Activated CD4-positive, alpha-beta T cell treated with anti-CD3 and anti-CD28 coated beads, Interleukin-2, amount 10 ng/mL, durations not matched to agents 7 days and 5 days (primary cell): Measurements from ENCODE around the gene PPP1R14C. TPM values are rescaled to one million over a fixed set of nuclear protein-coding genes. Genes with fewer than 3 reads are reported as not detected.
A peak's percentile ranks its signal among the peaks of the same experiment; 100 is the strongest.

Source experiments
- CTCF ChIA-PET: fragments of 350-600 bp; sonication (Branson Sonifier 250); formaldehyde crosslinking; loops from one replicate; lab custom pipeline; 2021; ENCODE audit warnings: antibody characterized with exemption; lab: Charles Lee
- POLR2A ChIA-PET: fragments of 350-600 bp; sonication (Branson Sonifier 250); formaldehyde crosslinking; loops from one replicate; lab custom pipeline; 2021; ENCODE audit warnings: antibody characterized with exemption; lab: Charles Lee
- DNase-seq: peaks from one replicate; pipeline ENCODE4 v3.0.0-alpha.2; 2020
- H3K27ac Mint-ChIP-seq: one replicate; pipeline ENCODE4 v1.8.0; 2021; ENCODE audit warnings: mild to moderate bottlenecking, moderate library complexity, mixed read lengths
- H3K27me3 Mint-ChIP-seq: one replicate; pipeline ENCODE4 v1.8.0; 2021; ENCODE audit warnings: mixed read lengths
- H3K36me3 Mint-ChIP-seq: one replicate; pipeline ENCODE4 v1.8.0; 2021; ENCODE audit warnings: low read depth, mixed read lengths
- H3K4me1 Mint-ChIP-seq: one replicate; pipeline ENCODE4 v1.8.0; 2021; ENCODE audit warnings: mixed read lengths
- H3K4me3 Mint-ChIP-seq: one replicate; pipeline ENCODE4 v1.8.0; 2021; ENCODE audit warnings: mild to moderate bottlenecking, moderate library complexity, mixed read lengths
- H3K9me3 Mint-ChIP-seq: one replicate; pipeline ENCODE4 v1.8.0; 2021; ENCODE audit warnings: mixed read lengths
- total RNA-seq, 2 experiments: library from RNA; stranded (reverse); gene quantifications; one replicate each; pipeline ENCODE4 v1.2.3, GENCODE V29; 2021

PPP1R14C gene
- total RNA-seq, 2 experiments from 2014 or later = not detected

GRCh38 chr6:150256618-150257272 lies 113.9 kb downstream of the PPP1R14C start:
- no peaks in the 10 kb centered on the region for H3K36me3 Mint-ChIP-seq

GRCh38 chr6:150258381-150258780 lies 115.5 kb downstream of the PPP1R14C start:
- peaks cover 3% of the 10 kb centered on the region for H3K9me3 Mint-ChIP-seq
- CTCF ChIA-PET = interaction anchor here (0.6 kb wide), 1 partner anchor 1827 kb away, joined by 3 read pairs; no protein-coding TSS in a partner anchor
- H3K36me3 Mint-ChIP-seq = no peaks in the 10 kb centered on the region
- peaks cover 13% of the 10 kb centered on the region for H3K4me1 Mint-ChIP-seq
- H3K4me3 Mint-ChIP-seq = no peak overlapping the region
- peaks cover 8% of the 10 kb centered on the region for H3K27me3 Mint-ChIP-seq
- H3K27ac Mint-ChIP-seq = no peak overlapping the region
- POLR2A ChIA-PET = no interaction called here
- no peak for DNase-seq

More at GRCh38 chr6:150256618-150257272, 113.9 kb downstream of the PPP1R14C start:
- Mint-ChIP-seq H3K27me3 (peaks cover 8% of the 10 kb centered on the region), H3K4me1 (peaks cover 19% of the 10 kb centered on the region), H3K27ac (no peak overlapping the region), H3K4me3 (no peak overlapping the region), H3K9me3 (no peaks in the 10 kb centered on the region)
- no peak for DNase-seq
- POLR2A ChIA-PET = no interaction called here
- CTCF ChIA-PET = no interaction called here

GRCh38 chr6:150260931-150261330 lies 118.1 kb downstream of the PPP1R14C start:
- CTCF ChIA-PET = no interaction called here
- POLR2A ChIA-PET = no interaction called here
- H3K36me3 Mint-ChIP-seq = no peaks in the 10 kb centered on the region

GRCh38 chr6:150261997-150262697 lies 119.3 kb downstream of the PPP1R14C start:
- Mint-ChIP-seq H3K27ac (no peak overlapping the region), H3K4me3 (no peak overlapping the region), H3K36me3 (no peaks in the 10 kb centered on the region), H3K4me1 (peaks cover 2% of the 10 kb centered on the region), H3K27me3 (peaks cover 4% of the 10 kb centered on the region), H3K9me3 (peaks cover 6% of the 10 kb centered on the region)
- ChIA-PET POLR2A (interaction anchor here (0.5 kb wide), 1 partner anchor 40 kb away, joined by 3 read pairs; no protein-coding TSS in a partner anchor), CTCF (no interaction called here)
- DNase-seq = no peak

More at GRCh38 chr6:150260931-150261330, 118.1 kb downstream of the PPP1R14C start:
- peaks cover 6% of the 10 kb centered on the region for H3K9me3 Mint-ChIP-seq
- peaks cover 10% of the 10 kb centered on the region for H3K4me1 Mint-ChIP-seq
- no peak overlapping the region for H3K4me3 Mint-ChIP-seq
- H3K27me3 Mint-ChIP-seq = peaks cover 8% of the 10 kb centered on the region
- no peak for DNase-seq
- no peak overlapping the region for H3K27ac Mint-ChIP-seq

- ChIA-PET POLR2A (no interaction called here), CTCF (no interaction called here)
- Mint-ChIP-seq H3K4me3 (no peak overlapping the region), H3K36me3 (no peaks in the 10 kb centered on the region), H3K27me3 (peaks cover 4% of the 10 kb centered on the region), H3K27ac (peak overlapping the region; percentile 20), H3K9me3 (peaks cover 8% of the 10 kb centered on the region), H3K4me1 (no peaks in the 10 kb centered on the region)
- DNase-seq = peak; percentile 33
Measured at GRCh38 chr6:150263765-150264404, 121.0 kb downstream of the PPP1R14C start.

- Mint-ChIP-seq H3K4me3 (no peak overlapping the region), H3K36me3 (no peaks in the 10 kb centered on the region), H3K4me1 (no peaks in the 10 kb centered on the region), H3K27ac (no peak overlapping the region), H3K9me3 (peaks cover 10% of the 10 kb centered on the region), H3K27me3 (no peaks in the 10 kb centered on the region)
- DNase-seq = no peak
- ChIA-PET CTCF (no interaction called here), POLR2A (no interaction called here)
Measured at GRCh38 chr6:150266309-150266708, 123.5 kb downstream of the PPP1R14C start.

GRCh38 chr6:150266963-150267685 lies 124.3 kb downstream of the PPP1R14C start:
- no peaks in the 10 kb centered on the region for H3K27me3 Mint-ChIP-seq
- H3K9me3 Mint-ChIP-seq = peaks cover 10% of the 10 kb centered on the region
- H3K4me1 Mint-ChIP-seq = no peaks in the 10 kb centered on the region
- CTCF ChIA-PET = no interaction called here
- H3K27ac Mint-ChIP-seq = no peak overlapping the region
- POLR2A ChIA-PET = no interaction called here
- no peak for DNase-seq
- no peaks in the 10 kb centered on the region for H3K36me3 Mint-ChIP-seq
- no peak overlapping the region for H3K4me3 Mint-ChIP-seq

GRCh38 chr6:150267686-150268561 lies 125.1 kb downstream of the PPP1R14C start:
- Mint-ChIP-seq H3K27me3 (peaks cover 3% of the 10 kb centered on the region), H3K9me3 (peaks cover 7% of the 10 kb centered on the region), H3K4me3 (no peak overlapping the region), H3K36me3 (no peaks in the 10 kb centered on the region), H3K4me1 (no peaks in the 10 kb centered on the region), H3K27ac (no peak overlapping the region)
- POLR2A ChIA-PET = no interaction called here
- DNase-seq = no peak
- CTCF ChIA-PET = interaction anchor here (0.6 kb wide), 1 partner anchor 197 kb away, joined by 3 read pairs; no protein-coding TSS in a partner anchor

- Mint-ChIP-seq H3K36me3 (no peaks in the 10 kb centered on the region), H3K4me3 (no peak overlapping the region), H3K27ac (no peak overlapping the region), H3K4me1 (no peaks in the 10 kb centered on the region), H3K9me3 (peaks cover 6% of the 10 kb centered on the region), H3K27me3 (peaks cover 3% of the 10 kb centered on the region)
- ChIA-PET CTCF (no interaction called here), POLR2A (no interaction called here)
- DNase-seq = no peak
Measured at GRCh38 chr6:150269130-150269856, 126.4 kb downstream of the PPP1R14C start.

- no peaks in the 10 kb centered on the region for H3K4me1 Mint-ChIP-seq
- H3K4me3 Mint-ChIP-seq = no peak overlapping the region
- DNase-seq = no peak
- H3K27ac Mint-ChIP-seq = no peak overlapping the region
- H3K27me3 Mint-ChIP-seq = peaks cover 5% of the 10 kb centered on the region
- ChIA-PET POLR2A (no interaction called here), CTCF (no interaction called here)
- H3K36me3 Mint-ChIP-seq = no peaks in the 10 kb centered on the region
- H3K9me3 Mint-ChIP-seq = peaks cover 4% of the 10 kb centered on the region
Measured at GRCh38 chr6:150269857-150270223, 127.0 kb downstream of the PPP1R14C start.

GRCh38 chr6:150270330-150271052 lies 127.6 kb downstream of the PPP1R14C start:
- H3K4me1 Mint-ChIP-seq = no peaks in the 10 kb centered on the region
- H3K36me3 Mint-ChIP-seq = no peaks in the 10 kb centered on the region
- H3K27me3 Mint-ChIP-seq = peaks cover 5% of the 10 kb centered on the region
- POLR2A ChIA-PET = no interaction called here
- H3K4me3 Mint-ChIP-seq = no peak overlapping the region
- peaks cover 4% of the 10 kb centered on the region for H3K9me3 Mint-ChIP-seq
- no peak for DNase-seq
- no peak overlapping the region for H3K27ac Mint-ChIP-seq
- CTCF ChIA-PET = no interaction called here
